Measurements from ENCODE around the gene POLK.
A peak's percentile ranks its signal among the peaks of the same experiment; 100 is the strongest.

Gene POLK

GRCh38 chr5:75612226-75612569, 100.5 kb downstream of the POLK start:
- H3K36me3 ChIP-seq (replicated peaks): no peaks in the 10 kb centered on the region
- no peak overlapping the region for H3K4me3 ChIP-seq (ENCODE audit: low read depth, low read length)
- no peak overlapping the region for H3K27ac ChIP-seq
- no peaks in the 10 kb centered on the region for H3K27me3 ChIP-seq (replicated peaks)
- TF ChIP-seq CTCF (IDR thresholded peaks at IDR 0.05; ENCODE audit: low read depth, low read length, missing control alignments): no peak
- in situ Hi-C loops (cut with HindIII; ENCODE audit: low pct_ligation_motif_present, low sequenced_read_pairs): no loop called here
- DNase-seq: no peak

- Histone ChIP-seq H3K36me3 (replicated peaks) (no peaks in the 10 kb centered on the region), H3K4me3 (ENCODE audit: low read depth, low read length) (no peak overlapping the region), H3K27me3 (replicated peaks) (no peaks in the 10 kb centered on the region), H3K27ac (no peak overlapping the region)
- TF ChIP-seq CTCF (IDR thresholded peaks at IDR 0.05; ENCODE audit: low read depth, low read length, missing control alignments): no peak
- in situ Hi-C loops (cut with HindIII; ENCODE audit: low pct_ligation_motif_present, low sequenced_read_pairs): no loop called here
- DNase-seq: no peak
These were observed 101.2 kb downstream of the POLK start for GRCh38 chr5:75612901-75613300.

- H3K27me3 ChIP-seq (replicated peaks): no peaks in the 10 kb centered on the region
- DNase-seq: no peak
- in situ Hi-C loops (cut with HindIII; ENCODE audit: low pct_ligation_motif_present, low sequenced_read_pairs): no loop called here
- TF ChIP-seq CTCF (IDR thresholded peaks at IDR 0.05; ENCODE audit: low read depth, low read length, missing control alignments): no peak
- H3K27ac ChIP-seq: no peak overlapping the region
- no peak overlapping the region for H3K4me3 ChIP-seq (ENCODE audit: low read depth, low read length)
- H3K36me3 ChIP-seq (replicated peaks): no peaks in the 10 kb centered on the region
These were observed 102.5 kb downstream of the POLK start for GRCh38 chr5:75614176-75614575.

GRCh38 chr5:75616371-75616881, 104.7 kb downstream of the POLK start:
- TF ChIP-seq CTCF (IDR thresholded peaks at IDR 0.05; ENCODE audit: low read depth, low read length, missing control alignments): no peak
- H3K27ac ChIP-seq: peak overlapping the region; percentile 64

GRCh38 chr5:75616971-75617621, 105.4 kb downstream of the POLK start:
- Histone ChIP-seq H3K27me3 (replicated peaks) (no peaks in the 10 kb centered on the region), H3K27ac (peak overlapping the region; percentile 64), H3K4me3 (ENCODE audit: low read depth, low read length) (no peak overlapping the region), H3K36me3 (replicated peaks) (no peaks in the 10 kb centered on the region)
- TF ChIP-seq CTCF (IDR thresholded peaks at IDR 0.05; ENCODE audit: low read depth, low read length, missing control alignments): no peak
- in situ Hi-C loops (cut with HindIII; ENCODE audit: low pct_ligation_motif_present, low sequenced_read_pairs): no loop called here
- no peak for DNase-seq

More at GRCh38 chr5:75616371-75616881, 104.7 kb downstream of the POLK start:
- DNase-seq: no peak
- Histone ChIP-seq H3K27me3 (replicated peaks) (no peaks in the 10 kb centered on the region), H3K36me3 (replicated peaks) (no peaks in the 10 kb centered on the region), H3K4me3 (ENCODE audit: low read depth, low read length) (no peak overlapping the region)
- in situ Hi-C loops (cut with HindIII; ENCODE audit: low pct_ligation_motif_present, low sequenced_read_pairs): no loop called here
